ENCODE data around the gene CCNL1.

The CCNL1 gene

DNA sequence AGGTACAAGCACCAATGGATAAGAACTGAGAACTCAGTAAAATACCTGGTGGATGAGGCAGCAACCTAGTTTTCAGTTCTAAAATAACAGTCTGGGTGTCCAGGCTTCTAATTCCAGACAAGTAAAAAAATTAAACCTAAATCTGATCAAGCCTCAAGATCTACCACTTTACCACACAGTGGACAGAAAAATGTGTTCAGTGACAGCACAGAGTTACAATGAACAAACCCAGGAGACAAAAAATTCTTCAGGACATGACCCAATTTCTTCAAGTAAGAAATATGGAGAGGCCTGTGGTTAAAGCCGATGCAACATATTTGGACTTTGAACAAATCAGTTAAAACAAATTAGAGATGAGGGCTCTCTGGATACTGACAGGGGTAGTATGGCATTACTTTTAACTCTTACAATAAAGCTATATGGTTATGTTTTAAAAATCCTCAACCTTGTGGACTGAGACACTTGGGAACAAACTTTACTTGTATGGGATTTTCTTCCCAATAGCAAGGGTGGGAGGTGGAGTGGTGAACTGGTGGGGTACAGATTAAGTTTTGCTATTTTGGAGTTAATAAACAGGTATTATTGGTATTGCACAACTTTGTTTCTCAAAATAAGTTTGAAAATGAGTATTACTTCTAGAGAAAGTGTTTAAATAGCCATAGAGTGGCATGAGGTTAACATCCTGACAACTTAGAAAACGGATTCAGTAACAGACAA is 14.2 kb downstream of the CCNL1 start:
- no peak for DNase-seq (ENCODE audit: low read depth in 2 of 2)

DNA sequence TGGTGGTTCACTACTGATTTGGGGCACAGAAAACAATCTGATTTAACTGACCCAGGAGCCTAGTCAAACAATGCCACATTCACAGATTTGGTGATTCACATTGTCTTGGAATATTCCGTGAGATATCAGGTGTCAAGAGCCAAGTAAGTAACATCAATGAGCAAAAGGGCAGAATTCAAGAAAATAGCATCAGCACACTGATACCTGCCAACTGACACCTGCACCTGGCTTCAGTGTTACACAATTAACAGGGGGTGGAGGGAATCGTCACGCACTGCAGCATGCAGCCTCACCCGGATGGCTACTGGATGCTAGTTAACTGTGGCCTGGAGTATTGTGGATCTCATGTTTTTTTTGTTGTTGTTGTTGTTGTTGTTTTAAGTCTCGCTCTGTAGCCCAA is 17.6 kb downstream of the CCNL1 start:
- DNase-seq (ENCODE audit: low read depth in 2 of 2) = no peak

DNA sequence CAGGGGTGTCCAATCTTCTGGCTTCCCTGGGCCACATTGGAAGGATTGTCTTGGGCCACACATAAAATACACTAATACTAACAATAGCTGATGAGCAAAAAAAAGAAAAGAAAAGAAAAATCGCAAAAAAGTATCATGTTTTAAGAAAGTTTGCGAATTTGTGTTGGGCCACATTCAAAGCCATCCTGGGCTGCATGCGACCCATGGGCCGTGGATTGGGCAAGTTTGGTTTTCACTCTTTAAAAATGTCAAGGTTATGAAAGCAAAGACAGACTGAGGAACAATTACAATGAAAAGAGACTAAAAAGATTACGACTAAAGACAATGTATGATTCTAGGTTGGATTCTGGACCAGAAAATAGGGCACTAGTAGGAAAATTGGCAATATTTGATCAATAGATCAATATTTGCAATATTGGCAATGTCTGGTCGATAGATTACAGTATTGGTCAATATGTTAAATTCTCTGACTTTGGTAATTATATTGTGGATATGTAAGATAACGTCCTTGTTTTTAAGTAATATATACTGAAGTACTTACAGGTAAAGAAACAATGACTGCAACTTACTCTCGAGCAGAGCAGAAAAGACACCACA is 19.9 kb downstream of the CCNL1 start:
- no peak for DNase-seq (ENCODE audit: low read depth in 2 of 2)

DNA sequence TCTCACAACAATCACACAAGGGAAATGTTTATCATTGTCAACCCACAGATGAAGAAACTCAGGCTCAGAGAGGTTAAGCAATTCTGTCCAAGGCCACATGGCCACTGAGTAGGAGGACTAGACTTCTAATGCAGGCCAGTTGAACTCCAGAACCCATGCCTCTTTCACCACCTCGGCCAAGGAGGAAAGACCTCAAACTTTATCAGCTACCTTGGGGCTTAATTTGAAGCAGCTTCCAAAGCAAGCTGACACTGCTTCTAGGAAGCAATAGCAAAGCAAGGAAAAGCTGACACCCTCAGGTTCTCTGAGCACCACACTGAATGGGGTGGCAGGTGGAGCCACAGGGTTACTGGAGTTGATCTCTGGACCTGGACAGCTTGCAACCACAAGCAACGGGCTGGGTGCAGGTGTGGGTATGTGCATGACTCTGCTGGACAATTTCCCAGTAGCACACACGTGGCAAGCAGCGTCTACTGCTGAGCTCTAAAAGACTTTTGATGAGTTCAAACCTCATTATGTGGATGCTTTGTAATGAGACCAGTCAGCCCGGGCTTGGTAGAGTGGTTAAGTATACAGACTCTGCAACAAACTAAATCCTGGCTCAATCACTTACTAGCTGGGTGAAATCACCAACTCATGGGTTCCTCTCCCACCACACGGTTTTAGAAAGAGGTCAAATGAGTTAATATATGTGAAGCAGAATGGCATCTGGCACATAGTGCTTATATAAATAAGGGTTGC is 23.1 kb downstream of the CCNL1 start:
- no peak for DNase-seq (ENCODE audit: low read depth in 2 of 2)

DNA sequence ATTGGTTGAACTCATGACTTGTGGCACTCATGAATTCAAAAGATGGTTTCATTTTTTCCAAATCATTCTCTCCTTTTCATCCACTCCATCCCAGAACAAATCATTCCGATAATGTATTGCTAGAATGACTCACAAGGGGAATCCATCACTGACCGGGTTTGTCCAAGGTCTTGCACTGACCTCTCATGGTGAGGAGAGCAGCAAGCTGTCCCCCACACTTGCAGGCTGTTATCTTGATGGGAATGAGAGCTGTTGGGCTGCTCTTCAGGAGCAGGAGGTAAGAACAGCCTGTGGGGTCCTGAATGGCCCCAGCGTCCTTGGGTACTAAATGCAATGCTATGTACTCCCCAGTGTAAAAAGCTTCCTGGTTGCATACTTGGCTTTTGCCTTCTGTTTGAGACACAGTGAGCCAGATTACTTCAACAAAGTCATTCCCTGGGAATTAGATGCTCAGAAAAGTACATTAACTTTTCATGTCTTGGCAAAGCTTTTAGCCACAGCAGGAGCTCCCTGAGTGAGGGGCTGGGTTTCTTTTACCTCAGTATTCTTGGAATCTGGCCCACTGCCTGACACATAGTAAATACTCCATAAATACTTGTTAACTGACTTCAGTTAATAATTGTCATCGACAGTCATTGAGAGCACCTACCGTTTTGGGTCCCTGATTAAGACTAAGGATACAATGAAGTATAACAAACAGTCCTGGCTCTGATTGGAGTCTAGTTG is 24.1 kb downstream of the CCNL1 start:
- no peak for DNase-seq (ENCODE audit: low read depth in 2 of 2)

DNA sequence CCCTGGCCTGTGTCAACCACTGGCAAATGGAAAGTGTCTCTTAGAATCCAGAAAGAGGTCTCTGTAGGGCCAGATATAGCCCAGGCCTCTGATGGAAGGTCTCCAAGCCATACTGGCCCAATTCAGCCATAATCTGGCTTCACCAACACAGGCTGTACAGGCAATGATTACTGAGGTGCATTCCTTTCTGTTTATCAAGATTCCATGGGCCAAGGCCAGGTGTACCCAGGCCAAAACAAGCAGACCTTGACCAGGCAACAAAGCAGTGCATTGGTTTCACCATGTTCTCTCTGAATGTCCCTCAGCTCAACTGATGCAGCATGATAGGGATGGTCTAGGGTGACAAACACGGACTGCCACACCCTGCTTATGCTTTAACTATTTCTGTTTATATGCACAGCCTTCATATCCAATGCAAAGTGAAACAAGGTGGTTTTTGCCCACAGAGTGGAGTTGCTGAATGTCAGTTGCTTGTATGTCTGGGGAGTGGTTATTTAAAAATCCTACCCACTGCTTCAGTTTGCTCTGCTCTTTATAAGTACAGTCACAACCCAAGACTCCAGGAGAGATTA is 25.2 kb downstream of the CCNL1 start:
- DNase-seq (ENCODE audit: low read depth in 2 of 2) = no peak

DNA sequence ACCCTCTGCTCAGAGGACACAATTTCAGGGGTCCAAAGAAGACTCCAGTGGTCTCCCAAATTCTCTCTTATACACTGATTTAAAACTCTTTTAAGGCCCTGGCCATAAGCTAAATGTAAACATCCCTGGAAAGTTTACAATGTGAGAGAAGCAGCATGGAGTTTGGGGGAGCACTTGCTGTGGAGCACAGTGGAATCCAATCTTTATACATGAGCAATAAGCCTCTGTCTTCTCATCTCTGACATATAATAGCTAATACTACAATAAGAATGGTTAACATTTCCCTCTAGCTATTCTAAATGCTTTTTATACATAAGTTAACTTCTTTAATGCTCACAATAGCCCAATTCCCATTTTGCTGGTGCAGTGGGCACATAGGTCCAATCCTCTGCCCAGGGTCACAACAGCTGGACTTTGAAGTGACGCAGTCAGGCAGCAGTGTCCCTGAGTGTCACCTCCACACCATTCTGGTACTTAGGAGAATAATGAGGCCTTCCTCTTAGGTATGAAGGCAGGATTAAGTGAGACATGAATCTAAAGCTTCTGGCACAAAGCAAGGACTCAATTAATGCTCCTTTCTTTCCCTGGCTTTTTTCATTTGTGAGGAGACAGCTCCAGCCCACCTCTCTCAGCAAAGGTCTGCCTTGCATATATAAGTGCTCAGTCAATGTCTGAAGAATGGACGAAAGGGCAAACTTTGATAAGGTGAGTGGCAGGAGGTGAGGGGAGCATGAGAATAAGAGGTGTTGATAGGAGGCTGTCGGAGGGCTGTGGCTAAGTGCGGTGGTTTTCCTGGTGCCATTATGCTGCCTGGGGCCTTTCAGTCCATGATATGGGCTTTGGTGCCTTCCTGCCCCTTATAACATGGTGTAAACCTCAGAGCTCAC is 26.3 kb downstream of the CCNL1 start:
- no peak for DNase-seq (ENCODE audit: low read depth in 2 of 2)

DNA sequence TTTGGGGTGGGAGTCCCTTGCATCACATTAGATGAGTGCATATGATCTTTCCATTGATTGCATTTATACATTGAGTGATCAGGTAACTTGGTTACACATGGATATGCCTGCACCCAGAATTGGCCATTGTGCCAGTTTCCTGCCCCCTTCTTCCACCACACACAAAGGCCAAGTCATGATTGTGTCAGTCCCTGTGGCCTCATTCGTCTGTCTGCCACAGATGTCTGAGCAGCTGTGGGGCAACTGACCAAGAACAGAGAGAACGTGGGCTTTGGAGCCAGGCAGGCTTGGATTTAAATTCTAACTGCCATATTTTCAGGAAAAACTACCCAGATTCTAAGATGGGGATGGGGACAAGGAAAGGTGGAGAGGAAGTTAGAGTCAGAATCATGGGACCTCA is 27.0 kb downstream of the CCNL1 start:
- DNase-seq (ENCODE audit: low read depth in 2 of 2) = no peak

DNA sequence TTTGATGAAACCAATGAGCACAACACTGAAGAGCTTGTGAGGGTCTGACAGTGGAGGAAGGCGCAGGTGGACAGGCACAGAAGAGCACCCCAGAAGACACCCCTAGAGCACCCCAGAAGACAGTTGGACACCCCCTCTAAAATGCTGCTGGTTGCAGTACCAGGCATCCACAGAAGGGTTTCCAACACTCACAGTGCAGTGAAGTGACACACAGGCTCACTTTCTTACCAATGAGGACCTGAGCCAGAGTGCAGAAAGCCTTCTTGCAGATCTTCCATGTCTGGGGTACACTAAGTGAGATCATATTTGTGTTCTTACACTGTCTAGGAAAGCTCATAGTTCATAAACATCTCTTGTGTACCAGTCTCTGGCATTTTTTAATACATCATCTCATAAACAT is 27.6 kb downstream of the CCNL1 start:
- DNase-seq (ENCODE audit: low read depth in 2 of 2) = no peak

DNA sequence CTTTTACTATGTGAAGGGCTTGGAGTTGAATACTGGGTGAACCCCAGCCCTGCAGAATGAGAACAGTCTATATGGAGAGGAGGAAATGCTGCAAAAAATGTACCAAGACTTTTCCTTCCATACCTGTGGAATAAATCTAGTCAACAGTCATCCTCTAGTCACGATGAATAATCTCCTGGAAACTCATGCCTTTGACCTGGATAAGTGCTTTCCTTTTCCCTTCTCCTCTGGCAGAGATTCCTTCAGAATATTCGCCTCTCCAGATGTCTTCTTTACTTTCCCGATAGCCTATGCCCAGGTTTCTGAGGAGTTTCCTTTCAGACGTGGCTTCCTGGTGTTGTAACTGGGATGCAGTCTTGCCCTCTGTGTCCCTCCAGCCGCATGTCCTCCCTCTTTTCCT is 28.1 kb downstream of the CCNL1 start:
- no peak for DNase-seq (ENCODE audit: low read depth in 2 of 2)

DNA sequence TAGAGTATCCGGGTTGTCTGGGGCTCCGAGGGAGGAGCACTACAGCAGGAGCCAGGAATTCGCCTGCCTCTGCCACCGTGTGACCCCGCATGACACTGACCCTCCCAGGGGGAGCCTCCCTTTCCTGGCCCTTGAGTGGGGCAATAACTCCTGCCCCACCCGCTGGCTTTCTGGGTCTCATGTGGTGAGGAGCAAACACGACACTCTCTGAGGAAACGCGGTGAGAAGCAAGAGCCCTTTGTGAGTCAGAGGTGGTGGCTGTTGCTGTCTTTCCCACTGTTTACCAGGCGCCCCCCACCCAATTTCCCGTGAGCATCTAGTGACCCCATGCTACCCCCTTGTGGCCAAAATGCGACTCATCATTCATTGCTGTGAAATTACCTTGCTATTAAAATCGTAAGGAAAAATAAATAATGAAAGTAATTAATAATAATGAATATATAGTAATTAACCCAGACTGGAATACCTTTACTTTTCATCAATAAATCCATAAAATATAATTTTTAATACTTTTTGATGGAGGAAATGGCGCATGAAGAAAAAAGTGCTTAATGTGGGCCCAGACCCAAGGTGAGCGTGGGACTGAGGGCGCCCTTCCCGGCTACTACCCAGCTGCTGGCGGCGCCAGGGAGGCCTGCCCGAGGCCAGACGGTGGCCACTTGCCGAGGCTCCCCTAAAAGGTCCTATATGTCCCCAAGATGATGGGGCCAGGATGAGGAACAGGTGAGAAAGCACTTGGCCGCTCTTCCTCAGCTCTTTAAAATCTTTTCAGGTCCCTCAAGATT is 29.3 kb downstream of the CCNL1 start:
- peak; percentile 55 to 61 for DNase-seq (ENCODE audit: low read depth in 2 of 2)

DNA sequence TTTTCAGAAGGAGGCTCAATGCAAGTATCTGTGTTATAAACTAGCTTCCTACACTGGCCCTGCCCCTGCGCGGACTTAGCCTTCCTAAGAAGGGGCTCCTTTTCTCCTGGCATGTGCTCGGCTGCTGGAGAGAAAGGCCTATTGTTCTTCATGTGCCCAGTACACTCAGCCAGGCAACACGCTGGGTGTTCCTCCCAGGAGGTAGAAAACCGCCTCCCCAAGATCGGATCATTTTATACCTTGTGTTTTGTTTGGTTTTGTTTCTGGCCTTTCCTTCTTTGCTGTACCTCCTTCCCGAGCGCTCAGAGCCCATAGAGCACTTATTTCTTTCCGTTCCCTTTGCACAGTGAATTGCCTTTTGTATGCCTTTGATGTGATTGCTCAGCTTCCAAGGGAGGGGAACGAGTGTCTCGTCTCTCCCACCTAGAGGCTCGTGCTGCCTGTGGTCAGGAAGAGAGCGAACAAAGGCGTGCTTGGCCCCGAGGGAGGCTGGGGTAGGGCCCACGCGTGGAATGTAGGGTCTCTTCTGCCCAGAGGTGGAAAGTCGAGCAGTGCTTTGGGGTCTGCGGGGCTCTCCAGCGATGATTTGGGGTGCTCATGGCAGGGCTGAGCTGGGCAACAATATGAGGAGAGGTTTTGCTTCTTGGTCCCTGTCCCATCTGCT is 30.0 kb downstream of the CCNL1 start:
- DNase-seq (ENCODE audit: low read depth in 2 of 2) = no peak

DNA sequence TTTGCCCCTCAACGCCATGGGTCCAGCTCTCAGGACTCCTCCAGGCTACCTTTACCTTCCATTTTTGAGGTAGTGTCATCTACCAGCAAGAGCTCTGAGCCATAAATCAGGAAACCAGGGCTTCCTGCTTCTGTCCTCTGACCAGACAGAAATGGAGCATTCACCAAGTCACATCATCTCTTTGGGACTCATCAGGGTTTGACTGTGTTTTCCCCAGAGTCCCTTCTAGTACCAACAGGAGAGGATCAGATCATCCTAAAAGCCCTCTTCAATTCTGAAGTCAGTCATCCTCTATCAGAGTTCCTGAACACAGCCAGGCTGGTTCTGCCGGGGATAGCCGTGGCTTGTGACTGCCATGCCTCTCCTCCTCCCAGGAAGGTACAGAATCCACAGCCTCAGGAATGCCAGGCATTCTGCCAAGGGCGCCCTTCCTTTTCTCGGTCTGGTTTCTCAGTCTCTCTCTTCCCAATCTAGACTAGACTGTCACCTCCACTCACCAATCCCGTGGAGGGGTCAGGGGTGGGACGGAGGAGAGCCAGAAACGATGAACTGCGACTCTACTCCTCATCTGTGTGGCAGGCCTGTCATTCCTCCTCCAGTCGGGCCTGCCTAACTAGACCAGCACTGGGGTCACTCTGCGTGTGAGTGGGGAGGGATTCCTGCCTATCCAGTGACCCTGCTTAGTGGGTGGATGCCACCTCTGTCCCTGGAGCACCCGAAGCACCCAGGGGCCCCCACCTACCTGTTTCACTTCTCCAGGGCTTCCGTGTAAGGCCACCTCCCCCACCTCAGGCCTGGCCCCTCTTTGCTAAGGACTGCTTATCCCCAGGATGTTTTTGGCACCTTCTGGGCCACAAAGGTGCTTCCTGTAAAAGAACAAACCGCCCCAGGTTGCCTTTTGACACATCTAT is 30.9 kb downstream of the CCNL1 start:
- DNase-seq (ENCODE audit: low read depth in 2 of 2) = no peak

DNA sequence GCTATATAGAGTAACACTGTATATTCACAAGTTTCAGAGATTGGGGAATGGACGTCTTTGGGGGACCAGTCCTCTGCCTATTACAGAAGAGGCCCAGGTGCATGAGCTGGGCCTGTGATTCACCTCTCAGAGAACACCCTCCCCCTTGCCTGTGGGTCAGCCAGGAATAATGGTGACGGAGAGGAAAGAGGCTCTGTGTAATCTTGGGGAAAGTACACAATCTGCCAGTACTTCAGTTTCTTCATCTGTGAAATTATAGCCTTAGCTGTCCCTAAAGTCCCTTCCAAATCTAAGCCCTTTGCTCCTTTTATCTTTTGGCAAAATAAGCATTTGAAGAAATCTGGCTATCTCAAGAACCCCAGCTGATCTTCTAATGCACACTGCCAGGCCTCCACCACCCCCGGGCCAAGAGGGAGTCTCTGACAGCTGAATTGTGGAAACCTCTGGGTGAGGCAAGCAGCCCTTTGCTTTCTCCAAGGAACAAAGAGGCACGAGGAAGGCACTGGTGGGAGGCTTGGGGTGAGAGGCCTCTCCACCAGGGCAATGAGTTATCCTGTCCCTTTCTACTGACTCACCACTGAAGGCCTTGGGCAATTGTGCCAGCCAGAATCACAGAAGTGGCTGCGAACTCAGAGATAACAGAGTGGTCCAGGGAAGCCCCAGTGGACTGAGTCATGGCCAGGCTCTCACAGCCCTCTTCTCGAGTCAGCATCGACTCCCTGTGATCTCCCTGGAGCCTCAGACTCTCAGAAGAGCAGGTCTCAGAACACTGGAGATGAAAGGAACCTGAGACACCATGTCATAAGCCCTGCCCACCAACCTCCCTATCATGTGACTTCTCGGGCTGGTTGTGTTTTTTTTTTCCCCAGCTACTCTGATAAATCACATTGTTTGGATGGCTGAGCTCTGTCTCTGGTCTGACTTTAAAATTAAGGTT is 31.8 kb downstream of the CCNL1 start:
- DNase-seq (ENCODE audit: low read depth in 2 of 2) = peak; percentile 71 to 78

DNA sequence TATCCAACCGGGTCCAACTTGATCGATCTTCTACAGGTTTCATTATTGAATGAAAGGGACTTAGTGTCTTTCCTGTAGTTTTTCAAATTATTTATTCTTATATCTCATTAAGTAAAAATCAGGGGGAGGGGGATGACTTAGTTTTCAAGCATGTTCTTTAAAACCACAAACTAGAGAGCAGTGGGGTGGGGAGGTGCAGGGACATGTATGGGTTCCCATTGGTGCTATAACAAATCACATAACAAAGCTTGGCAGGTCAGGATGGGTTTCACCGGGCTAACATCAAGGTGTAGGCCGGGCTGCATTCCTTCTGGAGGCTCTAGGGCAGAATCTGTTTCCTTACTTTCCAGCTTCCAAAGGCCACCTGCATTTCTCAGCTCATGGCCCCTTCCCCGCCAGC is 32.7 kb downstream of the CCNL1 start:
- no peak for DNase-seq (ENCODE audit: low read depth in 2 of 2)

DNA sequence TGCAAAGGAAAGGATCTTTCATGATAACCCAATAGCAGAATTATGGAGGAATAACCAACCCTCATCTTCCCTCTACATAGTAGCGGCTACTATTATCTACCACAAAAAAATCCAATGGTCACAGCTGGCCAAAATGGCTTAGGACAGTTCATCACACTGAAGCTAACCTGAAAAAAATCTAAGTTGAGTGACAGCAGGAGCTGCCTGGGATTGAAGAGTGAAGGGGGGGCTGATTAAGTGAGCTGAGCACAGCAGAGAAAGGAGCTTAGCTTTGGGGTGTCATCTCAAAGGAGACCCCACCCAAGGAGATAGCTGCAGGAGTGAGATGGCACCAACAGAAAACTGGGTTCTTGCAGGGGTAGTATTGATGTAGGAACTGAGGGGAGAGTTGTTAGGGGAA is 33.6 kb downstream of the CCNL1 start:
- DNase-seq (ENCODE audit: low read depth in 2 of 2) = no peak

DNA sequence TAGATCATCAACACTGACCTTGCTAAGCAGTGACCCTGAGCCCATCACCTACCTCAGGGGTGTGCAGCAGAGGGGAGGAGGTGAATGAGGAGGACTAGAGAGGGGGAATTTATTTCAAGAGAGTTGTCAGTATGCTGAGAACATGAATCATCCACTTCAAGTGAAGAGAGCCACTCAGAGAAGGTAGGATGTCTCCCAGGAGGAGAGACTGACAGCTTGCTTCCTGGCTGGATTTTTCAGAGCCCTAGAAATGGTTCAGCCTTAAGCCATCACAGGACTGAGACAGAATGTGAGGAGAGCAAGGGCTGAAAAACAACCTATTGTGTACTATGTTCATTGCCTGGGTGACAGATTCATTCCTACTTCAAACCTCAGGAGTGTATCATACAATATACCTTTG is 34.8 kb downstream of the CCNL1 start:
- DNase-seq (ENCODE audit: low read depth in 2 of 2) = no peak

DNA sequence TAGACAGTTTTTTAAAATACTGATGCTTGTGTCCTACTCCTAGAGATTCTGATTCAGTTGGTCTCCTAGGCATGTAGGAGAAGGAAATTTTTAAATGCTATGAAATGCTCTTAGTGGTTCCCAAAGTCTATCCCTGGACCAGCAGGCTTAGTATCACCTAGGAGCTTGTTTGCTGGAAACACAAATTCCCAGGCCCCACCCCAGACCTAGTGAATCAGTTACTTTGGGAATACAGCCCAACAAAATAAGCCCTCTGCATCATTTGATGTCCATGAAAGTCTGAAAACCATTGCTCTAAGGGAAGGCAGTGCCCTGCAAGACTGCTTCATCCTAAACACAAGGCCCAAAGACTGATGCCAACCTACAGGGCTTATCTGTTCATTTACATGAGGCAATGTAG is 36.3 kb downstream of the CCNL1 start:
- DNase-seq (ENCODE audit: low read depth in 2 of 2) = no peak

All from stimulated activated CD4-positive, alpha-beta T cell treated with anti-CD3 and anti-CD28 coated beads, Interleukin-15, amount 100 ng/mL, for 48 hours (primary cell).